Activated naive CD4-positive, alpha-beta T cell treated with anti-CD3 and anti-CD28 coated beads, Interleukin-2, amount 50 U/mL, for 16 hours (primary cell): ENCODE results near the gene OXT.
"Not testable (repeated sequence)": the region's sequence is repeated elsewhere in the genome, so short reads cannot be mapped to it uniquely, and the experiment has no call there.

Source experiments
- DNase-seq: peaks from one replicate; pipeline ENCODE4 v3.0.0-alpha.2; 2020

The OXT gene

GRCh38 chr20:3051385-3052019 lies 19.9 kb upstream of the OXT start:
- no peak for DNase-seq

DNA sequence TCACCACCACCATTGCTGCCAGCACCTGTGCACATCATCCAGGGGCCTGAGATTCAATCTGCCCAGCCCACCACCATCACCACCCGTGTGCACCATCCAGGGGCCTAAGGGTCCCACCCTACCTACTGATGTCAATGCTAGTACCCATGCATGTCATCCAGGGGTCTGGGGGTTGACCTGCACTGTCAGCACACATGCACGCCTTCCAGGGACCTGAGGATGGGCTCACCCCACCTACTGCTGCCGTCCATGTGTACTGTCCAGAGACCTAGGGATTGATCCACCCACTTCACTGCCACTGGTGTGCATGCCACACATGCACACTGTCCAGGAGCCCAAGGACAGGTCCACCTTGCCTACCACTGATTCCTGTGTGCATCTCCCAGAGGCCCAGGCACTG lies 11.9 kb upstream of the OXT start:
- no peak for DNase-seq

- DNase-seq, result not testable (repeated sequence)
Measured at GRCh38 chr20:3064119-3064518, 7.3 kb upstream of the OXT start.

DNA sequence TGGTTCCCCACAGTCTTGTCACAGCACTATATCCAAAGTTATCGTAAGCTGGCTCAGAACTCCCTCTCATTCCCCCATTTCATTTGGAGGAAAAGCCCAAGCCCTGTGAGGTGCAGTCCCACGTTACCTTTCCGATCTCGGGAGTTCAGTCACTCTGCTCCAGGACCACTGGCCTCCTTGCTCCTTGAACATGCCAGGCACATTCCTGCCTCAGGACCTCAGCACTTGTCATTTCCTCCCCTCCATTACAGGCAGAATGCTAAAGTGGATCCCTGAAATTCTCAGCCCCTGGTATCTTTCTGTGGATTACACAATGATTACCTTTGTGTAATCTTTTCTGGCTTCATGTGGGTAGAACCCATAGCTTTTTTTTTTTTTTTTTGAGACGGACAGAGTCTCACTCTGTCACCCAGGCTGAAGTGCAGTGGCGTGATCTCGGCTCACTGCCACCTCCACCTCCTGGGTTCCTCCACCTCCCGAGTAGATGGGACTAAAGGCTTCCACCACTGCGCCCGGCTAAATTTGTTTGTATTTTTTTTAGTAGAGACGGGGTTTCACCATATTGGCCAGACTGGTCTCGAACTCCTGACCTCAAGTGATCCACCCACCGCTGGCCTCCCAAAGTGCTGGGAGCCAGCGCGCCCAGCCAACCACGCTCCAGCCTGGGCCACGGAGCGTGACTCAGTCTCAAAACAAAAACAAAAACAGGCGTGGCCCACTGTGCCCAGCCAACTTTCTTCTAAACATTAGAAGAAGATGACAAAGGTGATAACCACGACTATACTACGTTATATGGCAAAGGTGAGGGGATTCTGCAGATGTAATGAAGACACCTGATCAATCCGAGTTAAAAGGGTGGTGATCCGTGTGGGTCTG lies 4.0 kb upstream of the OXT start:
- no peak for DNase-seq

GRCh38 chr20:3068075-3068474 lies 3.3 kb upstream of the OXT start:
- DNase-seq, result no peak

DNA sequence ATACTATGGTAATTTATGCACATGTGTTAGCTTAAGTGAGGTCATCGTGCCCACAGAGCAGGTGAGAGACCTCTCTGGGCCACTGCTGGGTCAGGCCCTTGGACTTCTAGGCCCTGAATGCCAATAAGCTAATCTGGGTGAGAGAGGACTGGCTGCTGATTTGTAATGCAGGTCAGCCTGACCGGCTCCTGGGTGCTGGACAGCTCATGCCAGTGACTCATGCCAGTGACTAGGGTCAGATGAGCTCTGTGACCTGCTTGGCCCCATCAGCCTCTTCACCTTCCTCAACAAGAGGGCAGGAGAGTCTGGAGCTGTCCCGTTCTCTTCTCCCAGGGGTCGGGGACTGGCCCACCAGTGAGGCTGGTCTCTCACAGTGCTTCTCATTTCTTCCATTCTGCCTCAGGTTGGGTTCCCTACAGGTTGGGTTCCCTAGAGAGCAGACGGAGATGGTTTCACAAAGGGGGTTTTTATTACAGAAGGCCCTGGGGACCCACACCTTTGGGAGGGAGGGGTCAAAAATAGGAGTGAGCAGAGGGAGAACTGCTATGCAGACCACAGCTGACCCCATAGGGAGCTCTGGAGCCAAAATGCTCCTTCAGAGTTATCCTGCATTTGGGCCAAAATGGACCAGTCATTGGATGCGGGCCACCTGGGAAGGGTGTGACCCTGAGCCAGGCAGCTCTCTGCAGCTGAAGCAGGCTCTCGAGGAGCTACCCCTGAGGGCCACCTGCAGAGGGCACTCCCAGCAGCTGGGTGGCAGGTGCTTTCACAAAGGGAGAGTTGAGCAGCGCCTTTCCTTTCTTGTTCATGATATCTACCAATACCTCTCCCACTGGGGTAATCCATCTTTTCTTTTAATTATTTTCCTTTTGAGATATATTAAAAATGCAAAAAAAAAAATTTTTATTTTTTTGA lies 2.2 kb upstream of the OXT start:
- peak; percentile 28 for DNase-seq

DNA sequence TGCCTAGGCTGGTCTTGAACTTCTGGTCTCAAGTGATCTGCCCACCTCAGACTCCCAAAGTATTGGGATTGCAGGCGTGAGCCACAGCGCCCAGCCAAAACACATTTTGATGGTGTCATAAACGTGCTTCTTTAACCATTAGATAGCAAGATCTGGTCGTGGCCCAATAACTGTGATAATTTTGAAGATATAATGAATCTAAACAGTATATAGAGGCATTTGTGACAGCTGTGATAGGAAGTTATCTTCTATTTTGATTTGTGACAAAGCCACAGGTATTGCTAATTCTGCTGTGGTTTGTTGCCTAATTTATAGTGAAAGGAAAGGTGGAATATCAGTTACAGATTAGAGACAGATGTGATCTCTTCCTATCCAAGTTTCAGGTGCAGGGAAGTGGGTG lies 695 bp upstream of the OXT start:
- no peak for DNase-seq

- DNase-seq, result no peak
Measured at GRCh38 chr20:3071266-3071609, 182 bp upstream of the OXT start.

- DNase-seq, result no peak
Measured at GRCh38 chr20:3072530-3073250, 1.3 kb downstream of the OXT start.

DNA sequence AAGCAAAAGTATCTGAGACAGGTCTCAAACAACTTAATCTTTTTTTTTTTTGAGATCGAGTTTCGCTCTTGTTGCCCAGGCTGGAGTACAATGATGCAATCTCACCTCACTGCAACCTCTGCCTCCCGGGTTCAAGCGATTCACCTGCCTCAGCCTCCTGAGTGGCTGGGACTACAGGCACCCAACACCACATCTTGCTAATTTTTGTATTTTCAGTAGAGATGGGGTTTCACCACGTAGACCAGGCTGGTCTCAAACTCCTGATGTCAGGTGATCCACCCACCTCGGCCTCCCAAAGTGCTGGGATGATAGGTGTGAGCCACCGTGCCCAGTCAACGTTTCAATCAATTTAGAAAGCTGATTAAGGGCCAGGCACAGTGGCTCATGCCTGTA lies 1.8 kb downstream of the OXT start:
- not testable (repeated sequence) for DNase-seq

DNA sequence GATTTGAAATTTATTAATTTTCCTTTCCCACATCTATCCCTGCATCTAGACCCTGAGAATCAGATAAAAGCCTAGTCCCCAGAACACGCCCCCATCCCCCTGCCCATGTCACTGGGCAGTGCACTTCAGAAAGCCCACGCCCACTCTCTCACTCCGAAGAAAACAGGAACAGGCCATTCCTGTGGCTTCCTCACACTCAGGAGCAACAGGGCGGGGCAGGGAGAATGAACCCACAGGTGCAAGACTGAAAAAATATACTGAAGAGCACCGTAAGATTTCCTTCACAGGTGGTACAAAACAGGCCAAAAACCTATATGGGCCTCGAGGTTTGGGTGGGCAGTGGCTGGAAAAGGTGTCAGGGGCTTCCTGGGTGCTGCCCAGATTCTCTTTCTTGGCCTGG lies 3.4 kb downstream of the OXT start:
- DNase-seq, result no peak

- DNase-seq, result not testable (repeated sequence)
Measured at GRCh38 chr20:3075315-3075714, 3.9 kb downstream of the OXT start.

GRCh38 chr20:3077618-3078134 lies 6.3 kb downstream of the OXT start:
- no peak for DNase-seq

- no peak for DNase-seq
Measured at GRCh38 chr20:3080939-3081388, 9.5 kb downstream of the OXT start.

DNA sequence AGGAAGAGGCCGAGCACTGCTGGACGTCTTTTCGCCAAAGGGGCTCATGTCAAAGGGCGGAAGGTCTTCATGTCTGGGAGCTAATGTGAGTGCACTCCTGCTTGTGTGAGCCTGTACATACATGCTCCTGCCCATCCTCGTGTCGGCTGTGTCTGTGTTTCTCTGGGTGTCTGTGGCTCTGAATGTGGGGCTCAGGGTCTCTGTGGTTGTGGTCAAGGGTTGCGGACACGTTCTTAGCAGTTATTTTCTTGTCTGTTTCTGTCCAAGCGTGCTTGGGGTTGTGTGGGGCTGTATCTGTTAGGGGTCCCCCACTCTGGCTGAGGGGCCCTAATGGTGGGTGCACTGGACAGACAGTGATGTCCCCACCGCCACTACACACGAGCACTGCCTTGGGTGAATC lies 10.2 kb downstream of the OXT start:
- DNase-seq, result no peak

DNA sequence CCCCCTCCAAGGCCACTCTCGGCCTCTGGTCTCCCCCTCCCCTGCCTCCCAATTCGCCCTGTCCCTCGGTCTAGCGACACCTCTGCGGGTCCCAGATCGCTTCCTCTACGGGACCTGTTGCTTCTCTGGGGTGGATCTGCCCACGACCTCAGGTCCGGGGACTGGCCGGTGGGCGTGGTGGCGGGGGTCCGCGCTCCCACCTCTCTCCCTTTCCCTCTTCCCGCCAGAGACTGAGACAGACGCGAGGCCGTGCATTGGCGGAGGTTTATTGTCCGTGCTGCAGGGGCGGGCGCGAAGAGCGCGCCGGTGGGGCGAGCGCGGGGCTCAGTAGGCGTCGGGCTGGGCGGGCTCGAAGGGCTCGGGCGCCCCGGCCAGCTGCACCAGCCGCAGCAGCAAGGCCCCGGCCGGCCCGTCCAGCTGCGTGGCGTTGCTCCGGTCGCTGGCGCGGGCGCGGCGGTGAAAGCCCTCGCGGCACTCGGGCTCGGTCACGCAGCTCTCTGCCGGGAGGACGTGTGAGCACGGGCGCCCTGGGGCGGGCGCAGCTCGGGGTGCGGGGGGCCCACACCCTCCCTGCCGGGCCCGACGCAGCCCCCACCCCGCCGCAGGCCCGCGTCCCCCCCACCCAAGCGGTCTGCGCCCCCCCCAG lies 11.0 kb downstream of the OXT start:
- no peak for DNase-seq

DNA sequence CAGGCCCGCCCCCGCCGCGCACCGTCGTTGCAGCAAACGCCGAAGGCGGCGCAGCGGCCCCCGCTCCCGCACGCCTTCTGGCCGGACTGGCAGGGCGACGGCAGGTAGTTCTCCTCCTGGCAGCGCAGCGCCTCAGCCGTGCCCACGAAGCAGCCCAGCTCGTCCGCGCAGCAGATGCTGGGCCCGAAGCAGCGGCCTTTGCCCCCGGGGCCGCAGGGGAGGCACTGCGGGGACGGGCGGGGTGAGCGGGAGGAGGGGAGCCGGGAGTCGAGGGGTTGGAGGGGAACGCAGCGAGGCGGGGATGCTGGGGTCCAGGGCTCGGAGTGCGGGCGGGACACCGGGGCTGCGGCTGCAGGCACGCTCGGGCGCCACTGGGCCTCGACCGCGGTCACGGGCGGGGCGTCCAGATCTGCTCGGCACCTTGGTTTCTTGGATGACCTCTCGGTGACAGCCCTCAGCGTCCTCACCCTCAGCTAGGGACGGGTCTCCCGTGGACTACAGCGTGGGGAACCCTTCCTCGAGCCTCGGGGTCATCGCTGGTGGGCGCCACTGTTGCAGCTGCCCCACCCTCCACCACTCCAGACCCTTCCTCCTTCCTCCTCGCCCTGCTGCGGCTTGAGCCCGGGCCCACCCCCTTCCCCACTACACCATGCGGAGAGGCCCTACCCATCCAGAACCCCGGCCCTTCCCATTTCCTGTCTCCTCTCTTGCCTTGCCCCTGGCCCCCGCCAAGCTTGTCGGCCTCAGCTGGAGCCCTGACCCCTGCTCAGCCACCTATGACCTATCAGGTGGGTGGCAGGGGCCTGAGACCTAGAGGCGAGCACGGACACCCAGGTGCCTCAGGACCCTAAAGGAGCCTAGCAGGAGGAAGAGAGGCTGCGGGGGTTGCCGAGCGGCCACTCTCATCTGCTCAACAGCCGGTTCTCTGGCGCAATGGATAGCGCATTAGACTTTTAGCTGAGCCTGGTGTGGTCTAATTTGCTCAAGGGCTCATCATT lies 11.8 kb downstream of the OXT start:
- DNase-seq, result no peak

GRCh38 chr20:3084283-3084985 lies 13.0 kb downstream of the OXT start, which contains the start of gene AVP:
TSS of gene AVP (minus strand) at chr20:3084724. CDS start at chr20:3084674, 50 bp downstream.
- no peak for DNase-seq

DNA sequence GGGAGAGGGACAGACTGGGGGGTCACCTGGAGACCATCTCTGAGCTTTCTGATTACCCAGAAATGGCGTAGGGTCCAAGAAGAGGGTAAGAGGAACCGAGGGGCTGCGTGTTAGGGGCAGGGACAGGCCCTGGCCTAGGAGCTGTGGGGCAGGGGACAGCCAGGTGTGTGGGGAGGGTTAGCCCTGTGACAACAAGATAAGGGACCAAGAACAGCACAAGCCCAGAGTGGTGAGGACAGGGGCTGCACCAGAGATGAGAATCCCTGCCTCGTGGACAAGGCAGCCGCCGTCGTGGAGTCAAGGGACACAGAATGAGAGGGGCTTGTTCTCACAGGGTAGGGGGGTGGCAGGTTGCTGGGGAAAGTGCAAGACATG lies 13.6 kb downstream of the OXT start:
- DNase-seq, result no peak

DNA sequence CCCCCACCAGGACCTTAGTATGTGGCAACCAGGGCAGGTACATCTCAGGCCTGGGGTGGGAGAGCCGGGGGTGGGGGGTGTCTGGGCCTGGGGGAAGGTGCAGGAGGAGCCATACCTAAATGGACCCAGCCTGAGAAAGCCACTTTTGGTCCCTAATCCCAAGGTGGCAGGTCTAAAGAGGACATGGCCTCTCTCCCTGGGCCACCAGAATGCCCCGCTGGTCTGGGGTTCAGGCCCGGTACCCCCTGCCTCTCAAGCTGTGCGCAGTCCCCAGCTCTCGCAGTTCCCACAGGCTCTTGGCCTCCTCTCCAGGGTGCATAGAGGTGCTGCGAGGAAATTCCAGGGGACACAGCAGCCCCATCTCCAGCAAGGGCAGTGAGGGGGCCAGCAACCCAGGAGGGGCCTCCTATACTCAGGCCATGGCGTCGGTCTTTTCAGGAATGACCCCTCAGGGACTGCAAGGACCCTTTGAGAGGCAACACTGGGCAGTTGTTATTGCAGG lies 14.2 kb downstream of the OXT start:
- no peak for DNase-seq
